ENCODE results near the gene BLNK. TPM values are rescaled to one million over a fixed set of nuclear protein-coding genes. Genes with fewer than 3 reads are reported as not detected.
"Not testable (repeated sequence)": the region's sequence is repeated elsewhere in the genome, so short reads cannot be mapped to it uniquely, and the experiment has no call there.

Gene BLNK
- polyA plus RNA-seq, 2 of the 4 experiments (the other 2 are of a cell fraction) = not detected

- TF ChIP-seq SREBF2 (IDR thresholded peaks at IDR 0.05) (no peak), RCOR1 (IDR thresholded peaks at IDR 0.05; ENCODE audit: low read depth, low read length) (no peak), CHD2 (IDR thresholded peaks at IDR 0.05; ENCODE audit: low read length, partially characterized antibody) (no peak), TFCP2L1 (CRISPR knock-in tag; IDR thresholded peaks at IDR 0.05) (no peak), CEBPB (IDR thresholded peaks at IDR 0.05) (no peak), JUNB (IDR thresholded peaks at IDR 0.05) (no peak), EP300 (IDR thresholded peaks at IDR 0.05) (no peak), CBX2 (IDR thresholded peaks at IDR 0.05; ENCODE audit: borderline replicate concordance, low read depth) (no peak)
- WGBS (ENCODE audit: missing lambda C conversion rate) = 12% methylated on average over 1 of the region's 1 CpG
- Histone ChIP-seq H3K9me3 (no peaks in the 10 kb centered on the region), H3K27ac (no peak overlapping the region), H3K4me1 (no peaks in the 10 kb centered on the region), H3K4me2 (no peak overlapping the region), H3K4me3 (no peak overlapping the region)
- DNase-seq (ENCODE audit: low read depth in 1 of 2, low spot score in 1 of 2) = no peak
- CTCF ChIA-PET = no interaction called here
- no peak for ATAC-seq
- POLR2A ChIA-PET = no interaction called here
- FAIRE-seq = no peak
These were observed 69.8 kb downstream of the BLNK start for GRCh38 chr10:96201525-96201924.

GRCh38 chr10:96189505-96189904 is 81.9 kb downstream of the BLNK start:
- H3K27ac ChIP-seq; H3K9me3 ChIP-seq; DNase-seq (ENCODE audit: low read depth in 1 of 2, low spot score in 1 of 2); FAIRE-seq; H3K4me1 ChIP-seq; H3K4me3 ChIP-seq; CTCF ChIA-PET; ATAC-seq; POLR2A ChIA-PET; H3K4me2 ChIP-seq: not testable (repeated sequence)
- 0% methylated on average over 1 of the region's 1 CpG for WGBS (ENCODE audit: missing lambda C conversion rate)

- ChIA-PET CTCF (interaction anchor here (0.6 to 1.4 kb wide), 3 partner anchors 25 to 1039 kb away, joined by 3 to 4 read pairs (median 3); no protein-coding TSS in a partner anchor), POLR2A (no interaction called here)
- FAIRE-seq (no peak), ATAC-seq (no peak), DNase-seq (ENCODE audit: low read depth in 1 of 2, low spot score in 1 of 2) (no peak)
- WGBS (ENCODE audit: missing lambda C conversion rate) = 88% methylated on average over 1 of the region's 1 CpG
- H3K4me1 ChIP-seq = no peaks in the 10 kb centered on the region
- no peaks in the 10 kb centered on the region for H3K9me3 ChIP-seq
- no peak overlapping the region for H3K4me3 ChIP-seq
- H3K27ac ChIP-seq = no peak overlapping the region
- no peak overlapping the region for H3K4me2 ChIP-seq
- no peak for TF ChIP-seq USF2 (IDR thresholded peaks at IDR 0.05)
- TF ChIP-seq HES2 (IDR thresholded peaks at IDR 0.05) = no peak
- no peak for TF ChIP-seq BHLHE40 (IDR thresholded peaks at IDR 0.05; ENCODE audit: low read depth, low read length)
These were observed 82.5 kb downstream of the BLNK start for GRCh38 chr10:96188916-96189315.

- Histone ChIP-seq H3K9me3 (no peaks in the 10 kb centered on the region), H3K4me2 (no peak overlapping the region), H3K4me1 (no peaks in the 10 kb centered on the region), H3K4me3 (no peak overlapping the region), H3K27ac (no peak overlapping the region)
- FAIRE-seq (no peak), ATAC-seq (no peak), DNase-seq (ENCODE audit: low read depth in 1 of 2, low spot score in 1 of 2) (no peak)
- ChIA-PET CTCF (interaction anchor here (0.6 to 1.4 kb wide), 2 partner anchors 26 to 1038 kb away, joined by 3 read pairs; no protein-coding TSS in a partner anchor), POLR2A (no interaction called here)
- TF ChIP-seq USF2 (IDR thresholded peaks at IDR 0.05) = no peak
- no peak for TF ChIP-seq POLR2A (IDR thresholded peaks at IDR 0.05; ENCODE audit: low read length)
- no peak for TF ChIP-seq HES2 (IDR thresholded peaks at IDR 0.05)
- 42% methylated on average over 2 of the region's 2 CpGs for WGBS (ENCODE audit: missing lambda C conversion rate)
These were observed 82.9 kb downstream of the BLNK start for GRCh38 chr10:96188421-96188820.

- Histone ChIP-seq H3K4me3 (no peak overlapping the region), H3K27ac (no peak overlapping the region), H3K4me1 (no peaks in the 10 kb centered on the region), H3K9me3 (peaks cover 31% of the 10 kb centered on the region), H3K4me2 (no peak overlapping the region)
- TF ChIP-seq CEBPB (IDR thresholded peaks at IDR 0.05) (peak in 1 of 2 experiments; percentile 25; a peak in 1 of 4 replicates), CTCF (IDR thresholded peaks at IDR 0.05) (no peak), JUNB (IDR thresholded peaks at IDR 0.05) (no peak)
- 40% methylated on average over 1 of the region's 1 CpG for WGBS (ENCODE audit: missing lambda C conversion rate)
- no peak for FAIRE-seq
- no peak for DNase-seq (ENCODE audit: low read depth in 1 of 2, low spot score in 1 of 2)
- ATAC-seq = no peak
- ChIA-PET POLR2A (no interaction called here), CTCF (no interaction called here)
These were observed 94.4 kb downstream of the BLNK start for GRCh38 chr10:96176985-96177384.
